Activated CD8-positive, alpha-beta memory T cell treated with anti-CD3 and anti-CD28 coated beads for 48 hours (primary cell): ENCODE results near the gene ENDOD1.
"Not testable (repeated sequence)": the region's sequence is repeated elsewhere in the genome, so short reads cannot be mapped to it uniquely, and the experiment has no call there.

ENCODE experiments used
- DNase-seq, 3 experiments: peaks; one replicate each; pipeline ENCODE4 v3.0.0-alpha.2; 2020; ENCODE audit warnings: low read depth in 2 of 3, low spot score in 2 of 3

Gene ENDOD1

GRCh38 chr11:95089620-95090542, at the start of gene ENDOD1:
Gene ENDOD1, plus strand, starts transcription at chr11:95089846. Its CDS starts 82 bp downstream, at chr11:95089928.
- DNase-seq, result peak; percentile 59 to 71 (median 61)

- no peak for DNase-seq
Observed at GRCh38 chr11:95042239-95042638, 47.4 kb upstream of the ENDOD1 start.

- no peak for DNase-seq
Observed at GRCh38 chr11:95042906-95043305, 46.7 kb upstream of the ENDOD1 start.

GRCh38 chr11:95044010-95044409, 45.6 kb upstream of the ENDOD1 start:
- no peak for DNase-seq

- no peak for DNase-seq
Observed at GRCh38 chr11:95045812-95046211, 43.8 kb upstream of the ENDOD1 start.

GRCh38 chr11:95049122-95049521, 40.5 kb upstream of the ENDOD1 start, which contains the start of gene KDM4F:
Gene KDM4F, plus strand, starts transcription at chr11:95049422.
- DNase-seq, result not testable (repeated sequence)

- no peak for DNase-seq
Observed at GRCh38 chr11:95050595-95051202, 38.9 kb upstream of the ENDOD1 start.

GRCh38 chr11:95054356-95054755, 35.3 kb upstream of the ENDOD1 start:
- DNase-seq, result no peak

GRCh38 chr11:95055283-95055897, 34.3 kb upstream of the ENDOD1 start:
- no peak for DNase-seq

- no peak for DNase-seq
Observed at GRCh38 chr11:95057959-95058358, 31.7 kb upstream of the ENDOD1 start.

- DNase-seq, result no peak
Observed at GRCh38 chr11:95058621-95059020, 31.0 kb upstream of the ENDOD1 start.

GRCh38 chr11:95059046-95059445, 30.6 kb upstream of the ENDOD1 start:
- DNase-seq, result no peak

- no peak for DNase-seq
Observed at GRCh38 chr11:95065336-95065735, 24.3 kb upstream of the ENDOD1 start.

GRCh38 chr11:95066716-95067038, 23.0 kb upstream of the ENDOD1 start, which contains the start of gene SRSF8:
Gene SRSF8, plus strand, starts transcription at chr11:95066919. Its CDS starts 308 bp downstream, at chr11:95067227.
- DNase-seq, result no peak

GRCh38 chr11:95067039-95067840, 22.4 kb upstream of the ENDOD1 start:
- DNase-seq, result peak; percentile 45 to 55 (median 50)

GRCh38 chr11:95067841-95068219, 21.8 kb upstream of the ENDOD1 start:
- DNase-seq, result no peak

GRCh38 chr11:95068549-95068948, 21.1 kb upstream of the ENDOD1 start:
- DNase-seq, result no peak

- no peak for DNase-seq
Observed at GRCh38 chr11:95070471-95070870, 19.2 kb upstream of the ENDOD1 start.

GRCh38 chr11:95072948-95073347, 16.7 kb upstream of the ENDOD1 start:
- DNase-seq, result no peak

GRCh38 chr11:95074792-95075563, 14.7 kb upstream of the ENDOD1 start:
- no peak for DNase-seq
